Hematopoietic multipotent progenitor cell treated with erythropoietin and hydrocortisone succinate and interleukin-3 and kit ligand, for 6 days (in vitro differentiated cells): ENCODE results near the gene CYP2W1.
A peak's percentile ranks its signal among the peaks of the same experiment; 100 is the strongest.

Experiments
- DNase-seq: peaks from one replicate; pipeline ENCODE4 v3.0.0-alpha.2; 2015

The CYP2W1 gene

GRCh38 chr7:982511-983003, 424 bp upstream of the CYP2W1 start:
- no peak for DNase-seq

- no peak for DNase-seq
Measured at GRCh38 chr7:983616-984071, 663 bp downstream of the CYP2W1 start.

- no peak for DNase-seq
Measured at GRCh38 chr7:984361-985126, 1.6 kb downstream of the CYP2W1 start.

GRCh38 chr7:985127-985416, 2.1 kb downstream of the CYP2W1 start:
- no peak for DNase-seq

GRCh38 chr7:985915-986741, 3.1 kb downstream of the CYP2W1 start:
- peak; percentile 67 for DNase-seq

GRCh38 chr7:986766-987751, 4.1 kb downstream of the CYP2W1 start:
- DNase-seq = no peak

- DNase-seq = no peak
Measured at GRCh38 chr7:987909-988308, 4.9 kb downstream of the CYP2W1 start.

- DNase-seq = no peak
Measured at GRCh38 chr7:988426-988911, 5.5 kb downstream of the CYP2W1 start.

GRCh38 chr7:988963-989529, 6.1 kb downstream of the CYP2W1 start:
- DNase-seq = no peak

- DNase-seq = no peak
Measured at GRCh38 chr7:990352-990932, 7.5 kb downstream of the CYP2W1 start.

GRCh38 chr7:990933-991728, 8.2 kb downstream of the CYP2W1 start:
- DNase-seq = no peak

GRCh38 chr7:991729-992656, 9.0 kb downstream of the CYP2W1 start:
- no peak for DNase-seq

- DNase-seq = peak; percentile 97
Measured at GRCh38 chr7:992709-993607, 10.0 kb downstream of the CYP2W1 start.

GRCh38 chr7:994592-995308, 11.8 kb downstream of the CYP2W1 start:
- DNase-seq = no peak

GRCh38 chr7:995571-995970, 12.6 kb downstream of the CYP2W1 start:
- DNase-seq = no peak

GRCh38 chr7:996079-996872, 13.3 kb downstream of the CYP2W1 start:
- no peak for DNase-seq
